Measurements from ENCODE around the gene GSTP1.
"Not testable (repeated sequence)": the region's sequence is repeated elsewhere in the genome, so short reads cannot be mapped to it uniquely, and the experiment has no call there.

The GSTP1 gene

DNA sequence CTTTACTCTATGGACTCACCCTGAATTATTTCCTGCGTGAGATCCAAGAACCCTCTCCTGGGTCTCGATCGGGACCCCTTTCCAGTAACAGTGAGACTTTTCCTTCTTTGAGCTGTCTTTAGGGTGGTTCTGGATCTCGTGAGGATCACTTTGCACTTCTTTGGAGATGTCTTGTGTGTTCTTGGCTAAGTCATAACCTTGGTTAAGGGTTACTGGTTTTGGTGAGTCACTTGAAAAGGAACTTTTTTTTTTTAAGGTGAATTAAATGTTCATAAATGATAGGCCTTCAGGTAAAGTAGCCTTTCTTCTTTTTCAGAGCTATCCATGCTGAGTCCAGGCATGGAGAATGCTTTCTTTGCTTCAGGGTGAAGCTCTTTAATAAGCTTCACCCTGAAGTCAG, 19.4 kb upstream of the GSTP1 start:
- DNase-seq: no peak

DNA sequence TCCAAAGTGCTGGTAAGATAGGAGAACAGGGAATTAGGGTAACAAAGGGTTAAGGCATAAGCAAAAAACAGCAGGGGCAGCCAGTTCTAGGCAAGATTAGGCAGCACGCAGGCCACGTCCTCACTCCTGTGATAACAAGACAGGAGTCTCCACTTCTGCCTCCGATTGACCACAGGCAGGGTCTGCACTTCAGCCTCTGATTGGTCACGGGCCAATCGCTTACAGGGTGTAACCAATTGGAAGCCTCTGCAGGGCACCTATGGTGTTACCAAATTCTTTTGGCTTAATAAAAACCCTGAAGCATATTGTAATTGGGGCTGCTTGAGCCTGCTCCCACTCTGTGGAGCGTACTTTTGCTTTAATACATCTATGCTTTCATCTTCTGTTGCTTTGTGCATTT, 12.2 kb upstream of the GSTP1 start:
- DNase-seq: no peak

DNA sequence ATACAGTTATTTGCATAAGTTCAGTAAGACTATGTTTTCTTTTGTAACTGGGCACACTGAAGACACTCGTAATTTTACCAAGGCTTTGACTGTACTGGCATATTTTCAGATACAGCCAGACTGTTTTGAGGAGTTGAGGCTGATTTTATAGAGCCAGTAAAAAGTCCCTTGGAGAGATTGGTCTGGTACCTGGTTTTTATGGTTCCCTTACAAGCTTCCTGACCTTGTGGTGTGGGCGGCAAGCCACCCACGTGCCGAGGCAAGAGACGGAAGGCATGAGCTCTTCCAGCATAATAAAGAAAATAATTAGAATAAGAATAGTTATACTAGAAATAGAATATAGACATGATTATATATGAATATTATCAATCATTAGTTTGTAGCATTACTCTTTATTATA, 11.3 kb upstream of the GSTP1 start:
- DNase-seq: no peak

DNA sequence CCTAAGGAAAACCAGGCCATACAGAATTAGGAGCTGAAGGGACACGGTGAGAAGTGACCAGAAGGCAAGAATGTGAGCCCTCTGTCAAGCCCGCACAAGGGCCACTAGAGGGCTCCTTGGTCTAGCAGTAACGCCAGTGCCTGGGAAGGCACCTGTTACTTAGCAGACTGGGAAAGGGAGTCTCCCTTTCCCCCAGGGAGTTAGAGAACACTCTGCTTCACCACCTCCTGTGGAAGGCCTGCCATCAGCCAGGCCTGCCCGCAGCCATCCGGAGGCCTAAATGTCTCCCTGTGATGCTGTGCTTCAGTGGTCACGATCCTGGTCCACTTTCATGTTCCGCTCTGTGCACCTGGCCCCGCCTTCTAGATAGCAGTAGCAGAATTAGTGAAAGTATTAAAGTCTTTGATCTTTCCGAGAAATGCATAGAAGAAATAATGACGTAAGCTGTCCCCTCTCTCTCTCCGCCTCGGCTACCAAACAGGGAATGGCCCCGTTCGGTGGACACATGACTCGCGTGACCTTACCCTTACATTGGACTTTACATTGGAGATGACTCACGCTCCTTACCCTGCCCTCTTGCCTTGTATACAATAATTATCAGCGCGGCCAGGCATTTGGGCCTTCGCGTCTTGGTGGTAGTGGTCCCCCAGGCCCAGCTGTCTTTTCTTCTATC, 10.7 kb upstream of the GSTP1 start:
- peak; percentile 63 for DNase-seq

DNA sequence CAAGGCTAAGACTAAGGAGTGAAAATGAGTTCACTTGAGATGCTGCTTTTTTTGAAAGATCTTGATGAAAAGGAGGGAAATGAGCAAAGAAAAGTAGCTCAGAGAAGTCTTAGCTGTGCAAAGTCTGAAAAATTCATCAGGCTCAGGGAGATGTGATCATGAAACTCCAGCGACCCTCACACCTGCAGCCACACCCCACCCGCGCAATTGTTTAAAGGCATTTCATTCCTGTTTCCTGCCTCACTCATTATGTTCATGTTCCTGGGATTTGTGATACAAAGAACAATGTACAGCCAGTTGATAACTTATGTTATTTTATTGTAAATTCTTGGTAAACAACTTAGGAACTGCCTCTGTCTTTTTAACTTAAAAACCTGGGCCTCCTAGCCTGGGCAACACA, 8.7 kb upstream of the GSTP1 start:
- no peak for DNase-seq

DNA sequence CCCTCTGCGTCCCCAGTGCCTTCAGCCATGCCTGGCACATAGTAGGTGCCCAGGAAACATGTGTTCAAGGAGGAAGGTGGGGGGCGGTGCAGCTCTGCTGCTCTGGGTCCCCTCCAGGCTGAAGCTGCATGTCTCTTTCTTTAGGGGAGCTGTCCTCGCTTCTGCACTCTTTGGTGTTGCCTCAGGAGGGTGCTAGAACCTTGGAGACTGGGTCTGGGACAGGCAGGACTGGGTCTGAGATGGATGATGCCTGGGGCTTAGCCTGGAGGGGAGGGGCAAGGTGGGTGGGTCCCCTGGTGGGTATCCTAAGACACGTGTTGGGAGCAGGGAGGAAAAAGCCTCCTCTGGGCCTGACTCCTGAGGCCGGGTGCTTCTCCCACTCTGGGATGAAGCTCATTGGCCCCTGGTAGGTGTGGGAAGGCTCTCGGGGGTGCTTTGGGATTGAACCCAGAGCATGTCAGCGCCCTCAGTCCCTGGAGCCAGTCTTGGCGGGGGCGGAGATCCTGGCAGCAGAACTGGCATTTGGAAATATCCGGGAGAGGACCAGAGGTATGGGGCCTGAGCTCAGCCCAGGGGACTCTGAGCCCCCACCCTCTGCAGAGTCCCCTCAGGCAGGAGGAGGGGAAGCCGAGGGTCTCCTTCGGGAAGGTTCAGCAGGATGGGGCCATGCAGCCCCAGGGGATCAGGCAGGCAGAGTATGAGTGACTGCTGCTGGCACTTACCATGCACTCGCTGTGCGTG, 6.7 kb upstream of the GSTP1 start:
- DNase-seq: no peak

DNA sequence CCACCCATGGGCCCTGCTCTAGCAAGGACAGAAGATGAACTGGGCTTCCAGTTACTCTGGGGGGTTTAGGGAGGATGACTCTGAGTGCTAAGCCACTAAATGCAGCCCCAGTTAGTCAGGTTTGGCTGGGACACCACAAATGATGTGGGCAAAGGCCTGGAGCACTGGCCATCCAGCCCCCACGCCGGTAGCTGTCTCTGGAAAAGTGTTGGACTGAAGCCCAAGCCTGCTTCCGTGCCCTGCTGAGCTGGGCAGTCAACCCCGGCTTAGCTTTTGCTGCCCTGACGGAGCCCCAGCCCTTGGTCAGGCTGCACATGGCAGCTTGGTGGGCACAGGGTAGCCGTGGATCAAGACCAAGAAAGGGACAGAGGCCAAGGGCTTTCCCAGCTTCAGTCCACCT, 5.7 kb upstream of the GSTP1 start:
- DNase-seq: no peak

DNA sequence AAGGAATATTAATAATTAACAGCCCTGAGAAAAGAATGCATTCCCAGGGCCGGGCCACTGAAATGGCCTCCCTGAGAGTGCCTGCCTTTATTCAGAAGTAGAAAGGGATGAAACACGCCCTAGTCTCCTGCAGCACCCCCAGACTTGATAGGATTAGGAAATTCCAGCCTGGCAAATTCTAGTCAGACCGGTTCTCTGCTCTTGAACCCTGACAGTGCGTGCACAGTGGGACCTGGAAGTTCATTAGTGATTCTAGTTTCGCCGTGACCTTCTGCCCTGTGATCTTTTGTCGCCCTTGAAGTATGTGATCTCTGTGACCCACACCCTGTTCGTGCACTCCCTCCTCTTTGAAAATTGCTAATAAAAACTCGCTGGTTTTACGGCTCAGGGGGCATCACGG, 2.1 kb upstream of the GSTP1 start:
- no peak for DNase-seq

DNA sequence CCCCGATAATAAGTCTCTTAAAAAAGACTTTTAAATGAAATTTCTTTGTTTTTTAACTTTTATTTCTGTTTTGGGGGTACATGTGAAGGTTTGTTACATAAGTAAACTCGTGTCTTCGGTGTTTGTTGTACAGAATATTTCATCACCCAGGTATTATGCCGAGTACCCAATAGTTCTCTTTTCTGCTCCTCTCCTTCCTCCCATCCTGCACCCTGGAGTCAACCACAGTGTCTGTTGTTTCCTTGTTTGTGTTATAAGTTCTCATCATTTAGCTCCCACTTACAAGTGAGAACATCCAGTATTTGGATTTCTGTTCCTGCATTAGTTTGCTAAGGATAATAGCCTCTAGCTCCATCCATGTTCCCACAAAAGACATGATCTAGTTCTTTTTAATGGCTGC, 1.6 kb upstream of the GSTP1 start:
- DNase-seq: no peak

DNA sequence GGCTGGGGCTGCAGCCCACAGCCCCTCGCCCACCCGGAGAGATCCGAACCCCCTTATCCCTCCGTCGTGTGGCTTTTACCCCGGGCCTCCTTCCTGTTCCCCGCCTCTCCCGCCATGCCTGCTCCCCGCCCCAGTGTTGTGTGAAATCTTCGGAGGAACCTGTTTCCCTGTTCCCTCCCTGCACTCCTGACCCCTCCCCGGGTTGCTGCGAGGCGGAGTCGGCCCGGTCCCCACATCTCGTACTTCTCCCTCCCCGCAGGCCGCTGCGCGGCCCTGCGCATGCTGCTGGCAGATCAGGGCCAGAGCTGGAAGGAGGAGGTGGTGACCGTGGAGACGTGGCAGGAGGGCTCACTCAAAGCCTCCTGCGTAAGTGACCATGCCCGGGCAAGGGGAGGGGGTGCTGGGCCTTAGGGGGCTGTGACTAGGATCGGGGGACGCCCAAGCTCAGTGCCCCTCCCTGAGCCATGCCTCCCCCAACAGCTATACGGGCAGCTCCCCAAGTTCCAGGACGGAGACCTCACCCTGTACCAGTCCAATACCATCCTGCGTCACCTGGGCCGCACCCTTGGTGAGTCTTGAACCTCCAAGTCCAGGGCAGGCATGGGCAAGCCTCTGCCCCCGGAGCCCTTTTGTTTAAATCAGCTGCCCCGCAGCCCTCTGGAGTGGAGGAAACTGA, 731 bp downstream of the GSTP1 start:
- DNase-seq: peak; percentile 49

DNA sequence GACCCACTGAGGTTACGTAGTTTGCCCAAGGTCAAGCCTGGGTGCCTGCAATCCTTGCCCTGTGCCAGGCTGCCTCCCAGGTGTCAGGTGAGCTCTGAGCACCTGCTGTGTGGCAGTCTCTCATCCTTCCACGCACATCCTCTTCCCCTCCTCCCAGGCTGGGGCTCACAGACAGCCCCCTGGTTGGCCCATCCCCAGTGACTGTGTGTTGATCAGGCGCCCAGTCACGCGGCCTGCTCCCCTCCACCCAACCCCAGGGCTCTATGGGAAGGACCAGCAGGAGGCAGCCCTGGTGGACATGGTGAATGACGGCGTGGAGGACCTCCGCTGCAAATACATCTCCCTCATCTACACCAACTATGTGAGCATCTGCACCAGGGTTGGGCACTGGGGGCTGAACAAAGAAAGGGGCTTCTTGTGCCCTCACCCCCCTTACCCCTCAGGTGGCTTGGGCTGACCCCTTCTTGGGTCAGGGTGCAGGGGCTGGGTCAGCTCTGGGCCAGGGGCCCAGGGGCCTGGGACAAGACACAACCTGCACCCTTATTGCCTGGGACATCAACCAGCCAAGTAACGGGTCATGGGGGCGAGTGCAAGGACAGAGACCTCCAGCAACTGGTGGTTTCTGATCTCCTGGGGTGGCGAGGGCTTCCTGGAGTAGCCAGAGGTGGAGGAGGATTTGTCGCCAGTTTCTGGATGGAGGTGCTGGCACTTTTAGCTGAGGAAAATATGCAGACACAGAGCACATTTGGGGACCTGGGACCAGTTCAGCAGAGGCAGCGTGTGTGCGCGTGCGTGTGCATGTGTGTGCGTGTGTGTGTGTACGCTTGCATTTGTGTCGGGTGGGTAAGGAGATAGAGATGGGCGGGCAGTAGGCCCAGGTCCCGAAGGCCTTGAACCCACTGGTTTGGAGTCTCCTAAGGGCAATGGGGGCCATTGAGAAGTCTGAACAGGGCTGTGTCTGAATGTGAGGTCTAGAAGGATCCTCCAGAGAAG, 1.6 kb downstream of the GSTP1 start:
- no peak for DNase-seq

DNA sequence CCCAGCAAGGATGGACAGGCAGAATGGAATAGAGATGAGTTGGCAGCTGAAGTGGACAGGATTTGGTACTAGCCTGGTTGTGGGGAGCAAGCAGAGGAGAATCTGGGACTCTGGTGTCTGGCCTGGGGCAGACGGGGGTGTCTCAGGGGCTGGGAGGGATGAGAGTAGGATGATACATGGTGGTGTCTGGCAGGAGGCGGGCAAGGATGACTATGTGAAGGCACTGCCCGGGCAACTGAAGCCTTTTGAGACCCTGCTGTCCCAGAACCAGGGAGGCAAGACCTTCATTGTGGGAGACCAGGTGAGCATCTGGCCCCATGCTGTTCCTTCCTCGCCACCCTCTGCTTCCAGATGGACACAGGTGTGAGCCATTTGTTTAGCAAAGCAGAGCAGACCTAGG, 2.3 kb downstream of the GSTP1 start:
- DNase-seq: no peak

DNA sequence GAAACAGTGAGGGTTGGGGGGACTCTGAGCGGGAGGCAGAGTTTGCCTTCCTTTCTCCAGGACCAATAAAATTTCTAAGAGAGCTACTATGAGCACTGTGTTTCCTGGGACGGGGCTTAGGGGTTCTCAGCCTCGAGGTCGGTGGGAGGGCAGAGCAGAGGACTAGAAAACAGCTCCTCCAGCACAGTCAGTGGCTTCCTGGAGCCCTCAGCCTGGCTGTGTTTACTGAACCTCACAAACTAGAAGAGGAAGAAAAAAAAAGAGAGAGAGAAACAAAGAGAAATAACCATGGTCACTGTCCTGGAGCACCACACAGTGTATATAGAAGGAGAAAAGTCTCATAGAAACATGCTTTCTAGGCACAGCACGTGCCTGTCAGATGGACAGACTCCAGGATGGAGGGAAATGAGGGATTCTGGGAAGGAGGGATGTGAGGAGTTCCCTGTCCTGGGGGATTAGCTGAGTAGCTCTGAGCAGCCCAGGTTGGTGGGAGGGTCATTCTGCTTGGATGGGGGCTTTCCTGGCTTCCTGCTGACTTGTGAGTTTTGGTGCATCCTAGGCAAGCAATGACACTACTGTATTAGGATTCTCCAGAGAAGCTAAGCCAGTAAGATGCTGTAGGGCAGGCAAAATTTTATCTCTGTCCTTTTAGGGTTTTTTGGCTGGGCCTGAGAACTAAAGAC, 3.1 kb downstream of the GSTP1 start:
- no peak for DNase-seq

DNA sequence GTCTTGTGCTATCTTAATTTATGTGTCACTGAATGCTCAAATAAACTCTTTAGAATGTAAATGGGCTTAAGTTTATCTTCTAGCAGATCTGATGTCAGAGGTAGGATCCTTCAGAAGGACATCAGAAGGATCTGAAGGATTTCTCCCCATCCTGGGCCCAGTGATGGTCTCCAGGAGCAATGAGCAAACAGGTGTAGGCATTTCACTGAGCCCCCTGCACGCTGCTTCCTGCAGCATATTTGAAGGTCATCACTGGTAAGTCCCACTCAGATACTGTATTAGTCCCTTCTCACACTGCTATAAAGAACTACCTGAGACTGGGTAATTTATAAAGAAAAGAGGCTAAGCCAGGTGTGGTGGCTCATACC, 4.5 kb downstream of the GSTP1 start:
- no peak for DNase-seq

DNA sequence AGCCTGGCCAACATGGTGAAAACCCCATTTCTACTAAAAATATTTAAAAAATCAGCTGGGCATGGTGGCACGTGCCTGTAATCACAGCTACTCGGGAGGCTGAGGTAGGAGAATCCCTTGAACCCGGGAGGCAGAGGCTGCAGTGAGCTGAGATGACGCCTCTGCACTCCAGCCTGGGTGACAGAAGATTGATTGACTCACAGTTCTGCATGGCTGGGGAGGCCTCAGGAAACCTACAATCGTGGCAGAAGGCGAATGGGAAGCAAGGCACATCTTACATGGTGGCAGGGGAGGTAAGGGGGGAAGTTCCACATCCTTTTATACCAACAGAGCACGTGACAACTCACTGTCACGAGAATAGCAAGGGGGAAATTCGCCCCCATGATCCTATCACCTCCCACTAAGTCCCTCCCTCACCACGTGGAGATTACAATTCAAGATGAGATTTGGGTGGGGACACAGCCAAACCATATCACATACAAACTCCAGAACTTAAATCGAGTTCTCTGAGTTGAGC, 5.3 kb downstream of the GSTP1 start:
- DNase-seq: not testable (repeated sequence)

DNA sequence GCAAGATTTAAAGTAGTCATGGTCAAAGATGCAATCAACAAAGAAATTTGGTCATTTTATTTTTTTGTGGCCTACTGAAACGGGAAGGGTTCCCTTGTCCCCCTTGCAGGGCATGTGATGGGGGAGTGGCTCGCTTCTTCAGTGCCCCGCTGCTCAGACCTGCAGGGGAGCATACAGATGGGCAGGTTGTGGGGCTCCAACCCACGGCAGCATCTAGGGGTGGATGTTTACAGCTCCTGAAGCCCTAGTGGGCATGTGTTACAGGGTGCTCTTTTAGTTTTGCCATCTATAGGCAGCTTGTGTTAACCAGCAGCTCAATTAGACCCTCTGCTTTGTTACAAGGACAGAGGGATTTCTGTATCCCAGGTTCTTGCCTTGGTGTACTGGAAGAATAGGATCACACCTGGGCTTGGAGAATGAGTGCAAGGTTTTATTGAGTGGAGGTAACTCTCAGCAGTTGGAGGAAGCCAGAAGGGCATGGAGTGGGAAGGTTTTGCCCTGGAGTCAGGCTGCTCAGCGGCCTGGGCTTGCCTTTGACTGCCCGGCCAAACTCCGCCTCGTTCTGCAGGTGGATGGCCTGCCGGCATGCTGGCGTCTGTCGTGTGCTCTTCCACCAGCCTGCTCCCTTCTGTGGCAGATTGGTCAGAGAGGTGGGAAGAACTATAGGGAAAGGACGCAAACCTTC, 9.4 kb downstream of the GSTP1 start:
- DNase-seq: no peak

DNA sequence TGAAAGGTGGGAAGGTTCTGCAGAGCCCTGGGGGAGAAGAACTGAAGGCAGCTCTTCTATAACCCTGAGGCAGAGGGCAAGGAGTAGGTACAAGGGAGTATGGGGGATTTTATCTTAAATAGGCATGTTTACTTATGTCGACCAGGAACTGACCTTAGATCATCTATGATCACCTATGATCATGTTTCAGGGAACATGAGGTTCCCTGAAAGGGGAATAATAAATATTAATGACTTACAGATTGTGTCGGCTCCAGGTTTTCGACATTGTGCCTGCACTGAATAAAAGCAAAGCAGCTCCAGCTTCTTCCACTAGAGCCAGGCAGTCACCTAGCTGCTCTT, 9.9 kb downstream of the GSTP1 start:
- no peak for DNase-seq

DNA sequence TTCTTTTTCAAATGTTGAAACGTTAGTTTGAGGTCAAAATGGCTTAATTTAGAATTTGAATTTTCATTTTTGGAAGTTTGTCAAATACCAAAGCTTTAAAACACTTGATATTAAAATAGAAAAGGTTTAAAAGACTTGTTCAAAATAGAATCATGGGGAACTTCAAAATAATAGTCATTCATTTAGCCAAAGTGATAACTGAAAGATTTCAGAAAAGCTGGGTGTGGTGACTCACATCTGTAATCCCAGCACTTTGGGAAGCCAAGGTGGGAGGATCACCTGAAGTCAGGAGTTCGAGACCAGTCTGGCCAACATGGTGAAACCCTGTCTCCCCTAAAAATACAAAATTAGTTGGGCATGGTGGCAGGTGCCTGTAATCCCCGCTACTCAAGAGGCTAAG, 10.9 kb downstream of the GSTP1 start:
- DNase-seq: no peak

DNA sequence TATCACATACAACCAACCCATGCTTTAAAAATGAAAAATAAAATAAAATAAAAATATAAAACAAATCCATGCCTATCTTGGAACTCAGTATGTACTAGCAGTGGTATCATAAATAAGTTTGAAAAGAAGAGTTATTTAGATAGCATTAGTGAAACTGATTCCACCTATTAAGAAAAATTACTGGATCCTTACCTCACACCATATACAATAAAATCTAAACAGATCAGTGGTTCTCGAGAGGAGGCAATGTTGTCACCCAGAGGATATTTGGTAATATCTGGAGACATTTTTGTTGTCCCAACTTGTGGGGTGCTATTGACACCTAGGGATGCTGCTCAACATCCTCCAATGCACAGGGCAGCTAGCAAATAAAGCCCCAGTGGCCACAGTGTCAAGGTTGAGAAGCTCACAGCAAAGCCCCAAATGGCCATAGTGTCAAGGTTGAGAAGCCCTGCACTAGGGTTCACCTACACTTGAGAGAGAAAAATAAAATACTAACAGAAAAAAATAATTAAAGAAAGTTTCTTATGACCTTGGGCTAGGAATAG, 13.2 kb downstream of the GSTP1 start:
- no peak for DNase-seq

DNA sequence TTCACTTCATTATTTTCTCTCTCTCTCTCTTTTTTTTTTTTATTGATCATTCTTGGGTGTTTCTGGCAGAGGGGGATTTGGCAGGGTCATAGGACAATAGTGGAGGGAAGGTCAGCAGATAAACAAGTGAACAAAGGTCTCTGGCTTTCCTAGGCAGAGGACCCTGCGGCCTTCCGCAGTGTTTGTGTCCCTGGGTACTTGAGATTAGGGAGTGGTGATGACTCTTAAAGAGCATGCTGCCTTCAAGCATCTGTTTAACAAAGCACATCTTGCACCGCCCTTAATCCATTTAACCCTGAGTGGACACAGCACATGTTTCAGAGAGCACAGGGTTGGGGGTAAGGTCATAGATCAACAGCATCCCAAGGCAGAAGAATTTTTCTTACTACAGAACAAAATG, 13.8 kb downstream of the GSTP1 start:
- DNase-seq: not testable (repeated sequence)

DNA sequence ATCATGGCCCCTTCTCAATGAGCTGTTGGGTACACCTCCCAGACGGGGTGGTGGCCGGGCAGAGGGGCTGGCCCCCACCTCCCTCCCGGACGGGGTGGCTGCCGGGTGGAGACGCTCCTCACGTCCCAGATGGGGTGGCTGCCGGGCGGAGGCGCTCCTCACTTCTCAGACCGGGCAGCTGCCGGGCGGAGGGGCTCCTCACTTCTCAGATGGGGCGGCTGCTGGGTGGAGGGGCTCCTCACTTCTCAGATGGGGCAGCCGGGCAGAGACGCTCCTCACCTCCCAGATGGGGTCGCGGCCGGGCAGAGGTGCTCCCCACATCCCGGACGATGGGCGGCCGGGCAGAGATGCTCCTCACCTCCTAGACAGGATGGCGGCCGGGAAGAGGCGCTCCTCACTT, 14.4 kb downstream of the GSTP1 start:
- DNase-seq: not testable (repeated sequence)
